Muscle layer of colon (tissue), 2 donors: ENCODE measurements around the gene FGF1.
"Not testable (repeated sequence)": the region's sequence is repeated elsewhere in the genome, so short reads cannot be mapped to it uniquely, and the experiment has no call there.

Experiments
- H3K27ac ChIP-seq: one replicate; pipeline ENCODE4 v1.7.0; 2013; ENCODE audit warnings: low read depth, mild to moderate bottlenecking, low read length, moderate library complexity
- H3K27me3 ChIP-seq, 2 donors: one replicate each; pipeline ENCODE4 v1.7.0; 2013; ENCODE audit warnings: low read length in 2 of 2, mild to moderate bottlenecking in 2 of 2; ENCODE audit not compliant: insufficient read depth in 2 of 2, control insufficient read depth in 1 of 2
- H3K36me3 ChIP-seq: one replicate; pipeline ENCODE4 v1.7.0; 2013; ENCODE audit warnings: mild to moderate bottlenecking, low read length; ENCODE audit not compliant: insufficient read depth
- H3K4me1 ChIP-seq: one replicate; pipeline ENCODE4 v1.7.0; 2013; ENCODE audit warnings: mild to moderate bottlenecking, low read length; ENCODE audit not compliant: insufficient read depth
- H3K4me3 ChIP-seq, 2 donors: one replicate each; pipeline ENCODE4 v1.7.0; 2013; ENCODE audit warnings: low read length in 2 of 2, low read depth in 1 of 2, mild to moderate bottlenecking in 1 of 2, moderate library complexity in 1 of 2
- H3K9ac ChIP-seq: one replicate; pipeline ENCODE4 v1.7.0; 2013; ENCODE audit warnings: low read length
- H3K9me3 ChIP-seq: one replicate; pipeline ENCODE4 v1.7.0; 2013; ENCODE audit warnings: mild to moderate bottlenecking, low read length
- donor health status: abdominal sarcoma.
- donor health status: Adenocarcinoma of cecum.

Gene FGF1

DNA sequence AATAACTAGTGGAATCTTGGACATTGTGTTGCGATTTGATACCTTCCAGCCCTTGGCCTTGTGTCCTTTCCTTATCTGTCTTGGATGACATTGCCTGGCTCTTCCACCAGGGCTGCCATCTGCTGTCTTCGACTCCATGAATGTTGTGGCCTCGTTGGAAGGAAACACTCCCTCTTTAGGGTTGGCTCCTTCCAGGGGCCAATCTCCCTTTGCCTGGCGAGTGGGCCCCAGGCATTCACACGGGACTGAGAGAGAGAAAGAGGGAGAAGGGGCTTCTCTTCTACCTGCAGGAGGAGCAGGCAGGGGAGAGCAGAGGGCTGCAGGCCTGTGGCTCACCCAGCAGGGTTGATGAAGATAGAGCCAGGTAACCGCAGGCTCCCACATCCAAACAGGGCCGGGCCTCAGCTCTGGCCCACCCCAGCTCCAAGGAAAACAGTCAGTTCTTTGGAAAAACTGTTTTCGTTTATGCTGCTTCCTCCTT is 31.3 kb downstream of the FGF1 start:
- H3K27ac ChIP-seq: no peak overlapping the region
- H3K27me3 ChIP-seq: no peaks in the 10 kb centered on the region
- H3K36me3 ChIP-seq: no peaks in the 10 kb centered on the region
- no peaks in the 10 kb centered on the region for H3K4me1 ChIP-seq
- H3K9me3 ChIP-seq: no peaks in the 10 kb centered on the region
- H3K9ac ChIP-seq: no peak overlapping the region
- no peak overlapping the region for H3K4me3 ChIP-seq

GRCh38 chr5:142653321-142653720 is 32.6 kb downstream of the FGF1 start:
- no peaks in the 10 kb centered on the region for H3K4me1 ChIP-seq
- no peaks in the 10 kb centered on the region for H3K9me3 ChIP-seq
- H3K36me3 ChIP-seq: no peaks in the 10 kb centered on the region
- no peak overlapping the region for H3K9ac ChIP-seq
- H3K4me3 ChIP-seq: no peak overlapping the region
- no peaks in the 10 kb centered on the region for H3K27me3 ChIP-seq
- H3K27ac ChIP-seq: no peak overlapping the region

DNA sequence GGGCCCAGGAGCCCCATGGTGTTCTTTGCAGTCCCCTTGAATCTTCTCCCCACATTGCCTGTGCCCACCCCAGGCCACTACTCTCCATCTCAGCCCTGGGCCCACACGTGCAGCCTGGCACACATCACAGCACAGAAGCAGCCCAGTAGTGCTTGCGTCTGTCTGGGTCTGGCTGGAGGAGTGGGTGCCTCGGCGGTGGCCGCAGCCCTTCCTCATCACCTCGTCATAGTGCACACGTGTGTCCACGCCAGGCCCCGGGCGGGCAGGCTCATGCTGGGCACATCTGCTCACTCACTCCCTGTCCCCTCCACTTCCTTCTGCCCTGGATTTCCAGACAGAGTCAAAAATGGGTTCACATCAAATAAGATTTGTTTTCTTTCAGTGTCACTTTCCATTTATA is 33.3 kb downstream of the FGF1 start:
- H3K36me3 ChIP-seq: no peaks in the 10 kb centered on the region
- H3K9ac ChIP-seq: no peak overlapping the region
- H3K9me3 ChIP-seq: no peaks in the 10 kb centered on the region
- no peak overlapping the region for H3K27ac ChIP-seq
- no peaks in the 10 kb centered on the region for H3K4me1 ChIP-seq
- H3K4me3 ChIP-seq: no peak overlapping the region
- H3K27me3 ChIP-seq: no peaks in the 10 kb centered on the region

- Histone ChIP-seq H3K27ac (no peak overlapping the region), H3K36me3 (no peaks in the 10 kb centered on the region), H3K4me1 (no peaks in the 10 kb centered on the region)
Observed at GRCh38 chr5:142650881-142651280, 35.0 kb downstream of the FGF1 start.

GRCh38 chr5:142650060-142650459 is 35.8 kb downstream of the FGF1 start:
- H3K27ac ChIP-seq: no peak overlapping the region
- no peaks in the 10 kb centered on the region for H3K27me3 ChIP-seq
- no peak overlapping the region for H3K9ac ChIP-seq
- H3K36me3 ChIP-seq: no peaks in the 10 kb centered on the region
- no peaks in the 10 kb centered on the region for H3K9me3 ChIP-seq
- peaks cover 6% of the 10 kb centered on the region for H3K4me1 ChIP-seq
- H3K4me3 ChIP-seq: no peak overlapping the region

More at GRCh38 chr5:142650881-142651280, 35.0 kb downstream of the FGF1 start:
- H3K4me3 ChIP-seq: no peak overlapping the region
- H3K27me3 ChIP-seq: no peaks in the 10 kb centered on the region
- H3K9me3 ChIP-seq: no peaks in the 10 kb centered on the region
- no peak overlapping the region for H3K9ac ChIP-seq

DNA sequence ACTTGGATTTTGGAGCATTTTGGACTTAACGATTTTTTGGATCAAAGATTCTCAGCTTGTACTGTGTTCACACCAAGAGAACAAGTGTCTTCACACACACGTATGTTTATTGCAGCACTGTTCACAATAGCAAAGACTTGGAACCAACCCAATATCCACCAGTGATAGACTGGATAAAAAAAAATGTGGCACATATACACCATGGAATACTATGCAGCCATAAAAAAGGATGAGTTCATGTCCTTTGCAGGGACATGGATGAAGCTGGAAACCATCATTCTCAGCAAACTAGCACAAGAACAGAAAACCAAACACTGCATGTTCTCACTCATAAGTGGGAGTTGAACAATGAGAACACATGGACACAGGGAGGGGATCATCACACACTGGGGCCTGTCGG is 37.8 kb downstream of the FGF1 start:
- H3K4me1 ChIP-seq: peaks cover 22% of the 10 kb centered on the region
- H3K4me3 ChIP-seq: not testable (repeated sequence)

DNA sequence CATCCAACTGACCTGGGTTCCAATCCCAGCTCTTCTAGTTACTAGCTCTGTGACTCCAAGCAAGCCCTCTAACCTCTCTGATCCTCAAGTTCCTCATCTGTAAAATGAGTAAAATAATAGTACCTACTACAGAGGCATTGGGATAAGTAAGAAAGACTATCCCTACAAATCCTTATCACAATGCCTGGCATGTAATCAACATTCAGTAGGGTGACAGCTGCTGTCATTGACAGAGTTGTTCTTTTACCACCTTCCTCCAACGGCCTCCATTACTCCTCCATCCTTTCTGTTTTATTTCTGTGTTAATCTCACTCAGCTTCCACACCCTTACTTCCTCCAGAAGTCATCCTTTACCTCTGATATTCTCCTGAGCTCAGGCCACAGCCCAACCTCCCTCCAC is 40.4 kb downstream of the FGF1 start:
- no peak overlapping the region for H3K27ac ChIP-seq
- no peaks in the 10 kb centered on the region for H3K9me3 ChIP-seq
- H3K4me1 ChIP-seq: peaks cover 22% of the 10 kb centered on the region
- no peak overlapping the region for H3K9ac ChIP-seq
- H3K4me3 ChIP-seq: peak overlapping the region in 1 of 2 donors; percentile 38
- no peaks in the 10 kb centered on the region for H3K36me3 ChIP-seq
- no peaks in the 10 kb centered on the region for H3K27me3 ChIP-seq

More for the DNA sequence above, 37.8 kb downstream of the FGF1 start:
- H3K27me3 ChIP-seq, H3K27ac ChIP-seq, H3K36me3 ChIP-seq, H3K9me3 ChIP-seq, H3K9ac ChIP-seq: not testable (repeated sequence)

DNA sequence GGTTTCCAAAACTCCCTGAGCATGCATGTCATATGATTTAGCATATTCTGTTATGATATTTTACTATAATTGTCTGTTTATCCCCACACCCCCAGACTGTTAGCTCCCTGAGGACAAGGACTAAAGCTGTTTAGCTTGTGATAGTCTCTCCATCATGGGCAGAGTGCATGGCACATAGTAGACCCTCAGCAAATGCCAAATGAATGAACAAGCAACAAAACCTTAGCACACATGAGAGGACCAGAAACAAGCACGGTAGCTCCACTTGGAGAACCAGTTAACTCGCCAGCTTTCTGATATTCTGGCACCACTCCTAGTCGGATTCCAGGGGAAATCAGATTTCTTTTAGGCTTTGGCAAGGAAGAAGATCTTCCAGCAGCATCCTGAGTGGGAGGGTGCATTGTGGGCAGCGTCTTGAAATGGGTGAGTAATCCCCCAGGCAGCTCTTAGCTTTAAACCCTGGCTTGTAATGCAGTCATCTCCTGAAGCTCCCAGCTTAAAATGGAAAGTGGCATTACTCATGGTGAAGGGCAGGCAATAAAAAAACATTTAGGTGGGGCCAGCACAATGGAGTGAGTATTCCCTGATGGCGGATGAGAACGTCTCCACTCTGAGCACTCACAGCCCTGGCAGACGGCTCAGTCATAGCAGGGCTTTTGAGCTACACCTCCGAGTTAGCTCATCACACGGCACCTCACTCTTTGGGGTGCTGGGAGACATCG is 41.1 kb downstream of the FGF1 start:
- no peak overlapping the region for H3K27ac ChIP-seq
- H3K36me3 ChIP-seq: no peaks in the 10 kb centered on the region
- H3K27me3 ChIP-seq: no peaks in the 10 kb centered on the region
- peaks cover 22% of the 10 kb centered on the region for H3K4me1 ChIP-seq
- H3K9me3 ChIP-seq: no peaks in the 10 kb centered on the region
- no peak overlapping the region for H3K9ac ChIP-seq
- H3K4me3 ChIP-seq: peak overlapping the region in 1 of 2 donors; percentile 38

DNA sequence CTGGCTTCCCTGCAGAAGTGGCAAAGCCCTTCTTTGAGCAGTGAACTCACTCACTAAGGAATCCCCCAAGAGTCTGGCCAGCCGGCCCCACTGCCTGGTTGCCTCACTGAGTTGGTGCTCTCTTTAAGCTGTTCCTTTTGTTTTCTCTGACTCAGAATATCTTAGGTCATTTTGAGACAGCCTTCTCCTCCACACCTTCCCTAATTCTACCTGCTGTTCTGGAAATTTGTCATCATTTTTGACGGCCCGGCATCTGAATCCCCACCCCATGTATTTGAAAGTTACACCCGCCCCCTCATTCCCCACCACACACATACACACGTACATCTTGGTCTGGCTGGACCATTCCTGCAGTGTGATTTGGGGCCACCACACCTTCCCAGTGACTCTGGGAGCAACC is 41.8 kb downstream of the FGF1 start:
- no peak overlapping the region for H3K4me3 ChIP-seq
- no peaks in the 10 kb centered on the region for H3K9me3 ChIP-seq
- H3K27me3 ChIP-seq: no peaks in the 10 kb centered on the region
- H3K9ac ChIP-seq: no peak overlapping the region
- no peak overlapping the region for H3K27ac ChIP-seq
- peaks cover 22% of the 10 kb centered on the region for H3K4me1 ChIP-seq
- no peaks in the 10 kb centered on the region for H3K36me3 ChIP-seq

- H3K9ac ChIP-seq: no peak overlapping the region
- H3K4me3 ChIP-seq: no peak overlapping the region
- H3K36me3 ChIP-seq: no peaks in the 10 kb centered on the region
- peaks cover 22% of the 10 kb centered on the region for H3K4me1 ChIP-seq
- H3K27ac ChIP-seq: no peak overlapping the region
- no peaks in the 10 kb centered on the region for H3K9me3 ChIP-seq
- no peaks in the 10 kb centered on the region for H3K27me3 ChIP-seq
Observed at GRCh38 chr5:142643634-142644033, 42.3 kb downstream of the FGF1 start.

DNA sequence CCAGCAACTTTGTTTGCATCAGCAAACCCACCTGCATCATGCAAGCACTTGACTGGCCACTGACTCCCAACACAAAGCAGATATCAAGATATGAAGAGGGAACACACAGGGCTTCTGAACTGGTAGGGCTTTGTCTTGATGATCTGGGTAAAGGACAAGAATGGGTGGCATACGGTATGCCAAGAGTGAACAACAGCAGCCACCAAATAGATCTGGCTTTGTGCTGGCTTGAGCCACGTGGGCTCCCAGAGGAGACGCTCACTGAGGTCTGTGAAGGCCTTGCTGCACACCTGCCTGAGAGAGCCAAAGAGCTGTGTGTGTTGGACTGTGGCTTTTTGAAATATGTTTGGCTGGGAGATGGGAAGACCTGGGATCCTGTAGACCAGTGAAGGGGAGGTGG is 43.5 kb downstream of the FGF1 start:
- Histone ChIP-seq H3K9ac (no peak overlapping the region), H3K27ac (no peak overlapping the region), H3K36me3 (no peaks in the 10 kb centered on the region), H3K4me1 (peaks cover 22% of the 10 kb centered on the region), H3K9me3 (no peaks in the 10 kb centered on the region), H3K4me3 (no peak overlapping the region), H3K27me3 (no peaks in the 10 kb centered on the region)

- H3K27me3 ChIP-seq: no peaks in the 10 kb centered on the region
- no peak overlapping the region for H3K4me3 ChIP-seq
- no peaks in the 10 kb centered on the region for H3K9me3 ChIP-seq
- no peaks in the 10 kb centered on the region for H3K36me3 ChIP-seq
- H3K4me1 ChIP-seq: peaks cover 22% of the 10 kb centered on the region
- H3K27ac ChIP-seq: no peak overlapping the region
- no peak overlapping the region for H3K9ac ChIP-seq
Observed at GRCh38 chr5:142641711-142642110, 44.2 kb downstream of the FGF1 start.
